Spleen (tissue), 7 donors: Measurements from ENCODE around the gene SHLD1.

Source experiments
- POLR2A ChIP-seq, 3 donors: fragments of 450-650 bp; IDR thresholded peaks; one replicate each; pipeline ENCODE4 v1.5.1; 2017; ENCODE audit warnings: antibody characterized with exemption in 3 of 3, mild to moderate bottlenecking in 1 of 3
- POLR2AphosphoS5 ChIP-seq, 3 donors: sonication (generic); formaldehyde crosslinking; IDR thresholded peaks; one replicate each; pipeline ENCODE4 v1.5.1; 2017; ENCODE audit warnings: antibody characterized with exemption in 3 of 3
- TF ChIP-seq, protein P1 (sequence below), 11 experiments: fragments of 200-600 bp in 7 of 11; fragments of 450-650 bp in 4 of 11; sonication (generic) in 4 of 11; IDR thresholded peaks in 8 of 11; conservative IDR thresholded peaks in 3 of 11; 1 replicate in 7 of 11; 2 replicates in 4 of 11; pipeline versions ENCODE4 v1.4.0 to v1.8.0; 2016 to 2021; ENCODE audit warnings: antibody characterized with exemption in 11 of 11, inconsistent platforms in 4 of 11, mild to moderate bottlenecking in 1 of 11
- donor health status: DM: no; HTN: no; CAD: no; lungs with moderate emphysema.
- donor health status: DM: no; HTN: no; CAD: no.
- donor health status: DM: no; HTN: no; CAD: no.

DNA sequence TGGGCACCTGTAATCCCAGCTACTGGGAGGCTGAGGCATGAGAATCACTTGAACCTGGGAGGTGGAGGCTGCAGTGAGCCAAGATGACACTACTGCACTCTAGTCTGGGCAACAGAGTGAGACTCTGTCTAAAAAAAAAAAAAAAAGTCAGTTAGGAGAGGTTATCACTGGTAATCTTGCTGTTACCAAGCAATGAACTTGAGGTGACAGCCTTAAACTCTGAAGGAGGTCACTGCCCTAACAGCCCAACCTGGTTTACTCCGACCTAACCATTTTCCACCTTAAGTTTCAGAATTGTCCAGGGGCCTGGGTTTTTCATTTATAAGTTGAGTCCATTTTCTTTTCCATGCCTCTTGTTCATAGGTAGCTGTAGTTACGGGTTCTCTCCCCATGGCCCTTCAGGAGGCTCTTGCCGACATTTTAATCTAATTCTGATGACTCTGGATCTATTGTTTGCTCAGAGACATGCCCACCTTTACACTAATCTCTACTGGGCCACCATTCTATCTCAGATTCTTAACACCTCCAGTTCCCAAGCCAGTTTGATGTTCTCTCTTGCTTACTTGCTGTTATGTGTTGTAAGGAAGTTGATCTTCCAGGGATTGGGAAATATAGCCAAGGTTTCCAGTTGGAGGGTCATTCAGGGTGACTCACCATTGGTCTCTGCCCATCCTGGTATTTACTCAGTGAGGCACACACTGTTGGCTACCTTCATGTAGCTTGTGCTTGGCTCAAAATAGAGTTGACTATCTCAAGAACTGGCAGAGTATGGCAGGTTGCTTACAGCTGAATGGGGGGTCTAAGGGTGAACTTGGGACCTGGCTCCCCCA, 29.1 kb downstream of the SHLD1 start:
- no peak for TF ChIP-seq POLR2A (IDR thresholded peaks at IDR 0.05)
- TF ChIP-seq, protein P1, sequence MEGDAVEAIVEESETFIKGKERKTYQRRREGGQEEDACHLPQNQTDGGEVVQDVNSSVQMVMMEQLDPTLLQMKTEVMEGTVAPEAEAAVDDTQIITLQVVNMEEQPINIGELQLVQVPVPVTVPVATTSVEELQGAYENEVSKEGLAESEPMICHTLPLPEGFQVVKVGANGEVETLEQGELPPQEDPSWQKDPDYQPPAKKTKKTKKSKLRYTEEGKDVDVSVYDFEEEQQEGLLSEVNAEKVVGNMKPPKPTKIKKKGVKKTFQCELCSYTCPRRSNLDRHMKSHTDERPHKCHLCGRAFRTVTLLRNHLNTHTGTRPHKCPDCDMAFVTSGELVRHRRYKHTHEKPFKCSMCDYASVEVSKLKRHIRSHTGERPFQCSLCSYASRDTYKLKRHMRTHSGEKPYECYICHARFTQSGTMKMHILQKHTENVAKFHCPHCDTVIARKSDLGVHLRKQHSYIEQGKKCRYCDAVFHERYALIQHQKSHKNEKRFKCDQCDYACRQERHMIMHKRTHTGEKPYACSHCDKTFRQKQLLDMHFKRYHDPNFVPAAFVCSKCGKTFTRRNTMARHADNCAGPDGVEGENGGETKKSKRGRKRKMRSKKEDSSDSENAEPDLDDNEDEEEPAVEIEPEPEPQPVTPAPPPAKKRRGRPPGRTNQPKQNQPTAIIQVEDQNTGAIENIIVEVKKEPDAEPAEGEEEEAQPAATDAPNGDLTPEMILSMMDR (IDR thresholded peaks at IDR 0.05 in 8 of 11, conservative IDR thresholded peaks at IDR 0.05 in 3 of 11): no peak
- TF ChIP-seq POLR2AphosphoS5 (IDR thresholded peaks at IDR 0.05): no peak
